Measurements from ENCODE around the gene NACC2.

Gene NACC2

DNA sequence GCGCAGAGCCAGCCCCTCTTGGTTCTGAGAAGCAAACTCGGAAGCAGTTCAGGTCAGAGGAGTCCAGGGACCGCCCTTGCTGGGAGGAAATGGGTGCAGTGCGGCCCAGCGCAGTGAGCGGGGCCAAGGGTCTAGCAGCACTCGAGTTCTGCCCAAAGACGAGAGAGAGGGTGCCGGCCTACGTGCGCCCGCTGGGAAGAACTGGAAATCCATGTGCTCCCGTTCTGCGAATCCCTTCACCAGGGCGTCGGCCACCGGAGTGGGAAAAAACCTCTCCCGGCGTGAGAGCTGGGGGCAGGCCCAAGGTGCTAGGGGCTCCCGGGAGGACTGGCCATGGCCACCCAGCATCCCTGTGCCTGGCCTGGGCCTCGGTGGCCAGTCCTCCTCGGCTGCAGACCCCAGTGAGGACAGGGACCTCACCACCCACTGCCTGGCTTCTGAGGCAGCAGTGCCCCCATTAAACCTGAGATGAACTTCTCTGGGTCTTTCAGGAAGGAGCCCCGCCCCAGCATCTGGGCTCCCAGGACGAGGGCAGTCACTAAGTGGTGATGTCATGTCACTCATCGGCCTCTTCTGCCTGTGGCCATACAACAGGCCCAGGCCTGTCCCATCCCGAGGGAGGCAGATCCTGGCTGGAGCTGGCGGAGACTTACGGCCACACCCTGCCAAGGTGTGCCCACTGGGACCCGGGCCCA, 13.0 kb upstream of the NACC2 start (continued):
- TF ChIP-seq, protein P1, sequence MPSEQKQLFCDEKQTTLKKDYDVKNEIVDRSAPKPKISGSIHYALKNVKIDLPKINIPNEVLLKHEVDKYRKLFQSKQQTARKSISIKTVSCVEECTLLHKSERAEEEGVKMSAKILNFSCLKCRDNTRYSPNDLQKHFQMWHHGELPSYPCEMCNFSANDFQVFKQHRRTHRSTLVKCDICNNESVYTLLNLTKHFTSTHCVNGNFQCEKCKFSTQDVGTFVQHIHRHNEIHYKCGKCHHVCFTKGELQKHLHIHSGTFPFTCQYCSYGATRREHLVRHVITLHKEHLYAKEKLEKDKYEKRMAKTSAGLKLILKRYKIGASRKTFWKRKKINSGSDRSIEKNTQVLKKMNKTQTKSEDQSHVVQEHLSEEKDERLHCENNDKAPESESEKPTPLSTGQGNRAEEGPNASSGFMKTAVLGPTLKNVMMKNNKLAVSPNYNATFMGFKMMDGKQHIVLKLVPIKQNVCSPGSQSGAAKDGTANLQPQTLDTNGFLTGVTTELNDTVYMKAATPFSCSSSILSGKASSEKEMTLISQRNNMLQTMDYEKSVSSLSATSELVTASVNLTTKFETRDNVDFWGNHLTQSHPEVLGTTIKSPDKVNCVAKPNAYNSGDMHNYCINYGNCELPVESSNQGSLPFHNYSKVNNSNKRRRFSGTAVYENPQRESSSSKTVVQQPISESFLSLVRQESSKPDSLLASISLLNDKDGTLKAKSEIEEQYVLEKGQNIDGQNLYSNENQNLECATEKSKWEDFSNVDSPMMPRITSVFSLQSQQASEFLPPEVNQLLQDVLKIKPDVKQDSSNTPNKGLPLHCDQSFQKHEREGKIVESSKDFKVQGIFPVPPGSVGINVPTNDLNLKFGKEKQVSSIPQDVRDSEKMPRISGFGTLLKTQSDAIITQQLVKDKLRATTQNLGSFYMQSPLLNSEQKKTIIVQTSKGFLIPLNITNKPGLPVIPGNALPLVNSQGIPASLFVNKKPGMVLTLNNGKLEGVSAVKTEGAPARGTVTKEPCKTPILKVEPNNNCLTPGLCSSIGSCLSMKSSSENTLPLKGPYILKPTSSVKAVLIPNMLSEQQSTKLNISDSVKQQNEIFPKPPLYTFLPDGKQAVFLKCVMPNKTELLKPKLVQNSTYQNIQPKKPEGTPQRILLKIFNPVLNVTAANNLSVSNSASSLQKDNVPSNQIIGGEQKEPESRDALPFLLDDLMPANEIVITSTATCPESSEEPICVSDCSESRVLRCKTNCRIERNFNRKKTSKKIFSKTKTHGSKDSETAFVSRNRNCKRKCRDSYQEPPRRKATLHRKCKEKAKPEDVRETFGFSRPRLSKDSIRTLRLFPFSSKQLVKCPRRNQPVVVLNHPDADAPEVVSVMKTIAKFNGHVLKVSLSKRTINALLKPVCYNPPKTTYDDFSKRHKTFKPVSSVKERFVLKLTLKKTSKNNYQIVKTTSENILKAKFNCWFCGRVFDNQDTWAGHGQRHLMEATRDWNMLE (tag by site-specific recombination; conservative IDR thresholded peaks at IDR 0.05; ENCODE audit: low read depth) = peak; percentile 31; the same call in 1 of the 2 replicates
- TF ChIP-seq ZNF707 (tag by site-specific recombination; IDR thresholded peaks at IDR 0.05) = no peak
- TF ChIP-seq GFI1B (tag by site-specific recombination; IDR thresholded peaks at IDR 0.05) = no peak
- TF ChIP-seq, protein P2, sequence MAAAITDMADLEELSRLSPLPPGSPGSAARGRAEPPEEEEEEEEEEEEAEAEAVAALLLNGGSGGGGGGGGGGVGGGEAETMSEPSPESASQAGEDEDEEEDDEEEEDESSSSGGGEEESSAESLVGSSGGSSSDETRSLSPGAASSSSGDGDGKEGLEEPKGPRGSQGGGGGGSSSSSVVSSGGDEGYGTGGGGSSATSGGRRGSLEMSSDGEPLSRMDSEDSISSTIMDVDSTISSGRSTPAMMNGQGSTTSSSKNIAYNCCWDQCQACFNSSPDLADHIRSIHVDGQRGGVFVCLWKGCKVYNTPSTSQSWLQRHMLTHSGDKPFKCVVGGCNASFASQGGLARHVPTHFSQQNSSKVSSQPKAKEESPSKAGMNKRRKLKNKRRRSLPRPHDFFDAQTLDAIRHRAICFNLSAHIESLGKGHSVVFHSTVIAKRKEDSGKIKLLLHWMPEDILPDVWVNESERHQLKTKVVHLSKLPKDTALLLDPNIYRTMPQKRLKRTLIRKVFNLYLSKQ (tag by site-specific recombination; IDR thresholded peaks at IDR 0.05; ENCODE audit: borderline replicate concordance) = no peak
- no peak for TF ChIP-seq ZNF549 (tag by site-specific recombination; IDR thresholded peaks at IDR 0.05)
- TF ChIP-seq ZNF416 (tag by site-specific recombination; IDR thresholded peaks at IDR 0.05) = no peak
- TF ChIP-seq ZFP41 (tag by site-specific recombination; IDR thresholded peaks at IDR 0.05; ENCODE audit: borderline replicate concordance) = no peak
- no peak for TF ChIP-seq ZNF555 (tag by site-specific recombination; conservative IDR thresholded peaks at IDR 0.05)
- no peak for TF ChIP-seq ZNF350 (tag by site-specific recombination; IDR thresholded peaks at IDR 0.05)
- no peak for TF ChIP-seq MZF1 (tag by site-specific recombination; IDR thresholded peaks at IDR 0.05; ENCODE audit: borderline replicate concordance)
- peak; percentile 94 for TF ChIP-seq ZNF629 (tag by site-specific recombination; IDR thresholded peaks at IDR 0.05)
- TF ChIP-seq KLF8 (tag by site-specific recombination; IDR thresholded peaks at IDR 0.05) = peak; percentile 62
- TF ChIP-seq, protein P3, sequence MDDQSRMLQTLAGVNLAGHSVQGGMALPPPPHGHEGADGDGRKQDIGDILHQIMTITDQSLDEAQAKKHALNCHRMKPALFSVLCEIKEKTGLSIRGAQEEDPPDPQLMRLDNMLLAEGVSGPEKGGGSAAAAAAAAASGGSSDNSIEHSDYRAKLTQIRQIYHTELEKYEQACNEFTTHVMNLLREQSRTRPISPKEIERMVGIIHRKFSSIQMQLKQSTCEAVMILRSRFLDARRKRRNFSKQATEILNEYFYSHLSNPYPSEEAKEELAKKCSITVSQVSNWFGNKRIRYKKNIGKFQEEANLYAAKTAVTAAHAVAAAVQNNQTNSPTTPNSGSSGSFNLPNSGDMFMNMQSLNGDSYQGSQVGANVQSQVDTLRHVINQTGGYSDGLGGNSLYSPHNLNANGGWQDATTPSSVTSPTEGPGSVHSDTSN (CRISPR knock-in tag; IDR thresholded peaks at IDR 0.05) = 0 out of 2 replicates have a peak, but pooled peaks have one; percentile 54
- no peak for TF ChIP-seq ZNF2 (tag by site-specific recombination; IDR thresholded peaks at IDR 0.05)
- peak; percentile 76 for TF ChIP-seq KLF10 (tag by site-specific recombination; IDR thresholded peaks at IDR 0.05)
- no peak for TF ChIP-seq ZNF837 (tag by site-specific recombination; IDR thresholded peaks at IDR 0.05)
- no peak for TF ChIP-seq ZNF114 (tag by site-specific recombination; IDR thresholded peaks at IDR 0.05)
- no peak for TF ChIP-seq ZNF654 (tag by site-specific recombination; IDR thresholded peaks at IDR 0.05; ENCODE audit: low read depth)
- TF ChIP-seq, protein P4, sequence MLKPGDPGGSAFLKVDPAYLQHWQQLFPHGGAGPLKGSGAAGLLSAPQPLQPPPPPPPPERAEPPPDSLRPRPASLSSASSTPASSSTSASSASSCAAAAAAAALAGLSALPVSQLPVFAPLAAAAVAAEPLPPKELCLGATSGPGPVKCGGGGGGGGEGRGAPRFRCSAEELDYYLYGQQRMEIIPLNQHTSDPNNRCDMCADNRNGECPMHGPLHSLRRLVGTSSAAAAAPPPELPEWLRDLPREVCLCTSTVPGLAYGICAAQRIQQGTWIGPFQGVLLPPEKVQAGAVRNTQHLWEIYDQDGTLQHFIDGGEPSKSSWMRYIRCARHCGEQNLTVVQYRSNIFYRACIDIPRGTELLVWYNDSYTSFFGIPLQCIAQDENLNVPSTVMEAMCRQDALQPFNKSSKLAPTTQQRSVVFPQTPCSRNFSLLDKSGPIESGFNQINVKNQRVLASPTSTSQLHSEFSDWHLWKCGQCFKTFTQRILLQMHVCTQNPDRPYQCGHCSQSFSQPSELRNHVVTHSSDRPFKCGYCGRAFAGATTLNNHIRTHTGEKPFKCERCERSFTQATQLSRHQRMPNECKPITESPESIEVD (tag by site-specific recombination; IDR thresholded peaks at IDR 0.05) = no peak
- peak; percentile 95 for TF ChIP-seq ZEB2 (tag by site-specific recombination; IDR thresholded peaks at IDR 0.05)
- peak; percentile 53; the same call in 1 of the 2 replicates for TF ChIP-seq ZNF561 (tag by site-specific recombination; IDR thresholded peaks at IDR 0.05; ENCODE audit: borderline replicate concordance)
- TF ChIP-seq ZFP69B (tag by site-specific recombination; IDR thresholded peaks at IDR 0.05) = peak; percentile 49; the same call in 1 of the 2 replicates
- no peak for TF ChIP-seq SCRT2 (tag by site-specific recombination; IDR thresholded peaks at IDR 0.05)
- TF ChIP-seq ZNF239 (tag by site-specific recombination; IDR thresholded peaks at IDR 0.05) = no peak
- no peak for TF ChIP-seq ZNF785 (tag by site-specific recombination; IDR thresholded peaks at IDR 0.05)
- TF ChIP-seq, protein P5, sequence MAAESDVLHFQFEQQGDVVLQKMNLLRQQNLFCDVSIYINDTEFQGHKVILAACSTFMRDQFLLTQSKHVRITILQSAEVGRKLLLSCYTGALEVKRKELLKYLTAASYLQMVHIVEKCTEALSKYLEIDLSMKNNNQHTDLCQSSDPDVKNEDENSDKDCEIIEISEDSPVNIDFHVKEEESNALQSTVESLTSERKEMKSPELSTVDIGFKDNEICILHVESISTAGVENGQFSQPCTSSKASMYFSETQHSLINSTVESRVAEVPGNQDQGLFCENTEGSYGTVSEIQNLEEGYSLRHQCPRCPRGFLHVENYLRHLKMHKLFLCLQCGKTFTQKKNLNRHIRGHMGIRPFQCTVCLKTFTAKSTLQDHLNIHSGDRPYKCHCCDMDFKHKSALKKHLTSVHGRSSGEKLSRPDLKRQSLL (tag by site-specific recombination; IDR thresholded peaks at IDR 0.05) = no peak
- TF ChIP-seq ZFP37 (tag by site-specific recombination; IDR thresholded peaks at IDR 0.05) = no peak
- TF ChIP-seq ZNF529 (tag by site-specific recombination; IDR thresholded peaks at IDR 0.05; ENCODE audit: insufficient replicate concordance) = no peak
- TF ChIP-seq ZNF585B (tag by site-specific recombination; IDR thresholded peaks at IDR 0.05) = no peak
- no peak for TF ChIP-seq ZNF624 (tag by site-specific recombination; IDR thresholded peaks at IDR 0.05)
- peak; percentile 80 for TF ChIP-seq BCL11A (tag by site-specific recombination; IDR thresholded peaks at IDR 0.05; ENCODE audit: low read depth)

Measured in HEK293 (cell line).